Keratinocyte (primary cell): ENCODE measurements around the gene SH3PXD2B. TPM values are rescaled to one million over a fixed set of nuclear protein-coding genes. Genes with fewer than 3 reads are reported as not detected.

Source experiments
- DNase-seq: peaks from one replicate; pipeline ENCODE4 v3.0.0-alpha.2; 2011; ENCODE audit warnings: low read depth, missing footprints, low spot score
- FAIRE-seq: peaks from 2 replicates; lab custom pipeline; 2011; peaks lifted over from hg19 to GRCh38; lab: Jason Lieb, UNC
- H2AFZ ChIP-seq: 2 replicates; pipeline ENCODE4 v1.6.0; 2012; ENCODE audit warnings: low read length, control low read depth, inconsistent platforms; ENCODE audit not compliant: control insufficient read depth
- H3K27ac ChIP-seq: 2 replicates; pipeline ENCODE4 v1.5.1; 2011; ENCODE audit warnings: low read length; ENCODE audit not compliant: control insufficient read depth, insufficient read depth
- H3K27me3 ChIP-seq: 3 replicates; pipeline ENCODE4 v1.6.0; 2011; ENCODE audit warnings: low read length; ENCODE audit not compliant: control insufficient read depth, insufficient read depth; ENCODE audit errors: extremely low read depth
- H3K36me3 ChIP-seq, 2 experiments: 2 replicates in 1 of 2; 3 replicates in 1 of 2; pipeline ENCODE4 v1.5.1; 2011; ENCODE audit warnings: low read length in 2 of 2, mild to moderate bottlenecking in 1 of 2; ENCODE audit not compliant: control insufficient read depth in 2 of 2, insufficient read depth in 2 of 2; ENCODE audit errors: extremely low read depth in 1 of 2
- H3K4me1 ChIP-seq: 3 replicates; pipeline ENCODE4 v1.5.1; 2011; ENCODE audit warnings: low read length; ENCODE audit not compliant: control insufficient read depth, insufficient read depth; ENCODE audit errors: extremely low read depth
- H3K4me2 ChIP-seq: 3 replicates; pipeline ENCODE4 v1.6.0; 2011; ENCODE audit warnings: low read depth, low read length; ENCODE audit not compliant: control insufficient read depth, insufficient read depth; ENCODE audit errors: extremely low read depth
- H3K4me3 ChIP-seq, 3 experiments: fragments of 200-600 bp in 1 of 3; sonication (generic) in 1 of 3; 2 replicates in 2 of 3; 3 replicates in 1 of 3; pipeline ENCODE4 v1.5.1; 2011 to 2016; ENCODE audit warnings: low read length in 3 of 3, mild to moderate bottlenecking in 3 of 3, control low read depth in 2 of 3, inconsistent platforms in 1 of 3, low read depth in 1 of 3, mixed read lengths in 1 of 3, mixed run types in 1 of 3, moderate library complexity in 1 of 3; ENCODE audit not compliant: control insufficient read depth in 2 of 3, insufficient read depth in 2 of 3; ENCODE audit errors: extremely low read depth in 1 of 3
- H3K79me2 ChIP-seq: 2 replicates; pipeline ENCODE4 v1.6.0; 2012; ENCODE audit warnings: low read length; ENCODE audit not compliant: control insufficient read depth, insufficient read depth
- H3K9ac ChIP-seq: 3 replicates; pipeline ENCODE4 v1.6.0; 2011; ENCODE audit warnings: low read length; ENCODE audit not compliant: control insufficient read depth, insufficient read depth; ENCODE audit errors: extremely low read depth
- H3K9me1 ChIP-seq: 3 replicates; pipeline ENCODE4 v1.6.0; 2011; ENCODE audit warnings: low read length; ENCODE audit not compliant: control insufficient read depth, insufficient read depth; ENCODE audit errors: extremely low read depth
- H3K9me3 ChIP-seq: 2 replicates; pipeline ENCODE4 v1.5.1; 2012; ENCODE audit warnings: low read depth, low read length; ENCODE audit not compliant: control insufficient read depth
- H4K20me1 ChIP-seq: 3 replicates; pipeline ENCODE4 v1.6.0; 2011; ENCODE audit warnings: low read length; ENCODE audit not compliant: control insufficient read depth, insufficient read depth; ENCODE audit errors: extremely low read depth
- EZH2 ChIP-seq: IDR thresholded peaks from one replicate; pipeline ENCODE4 v1.6.1; 2012; ENCODE audit warnings: inconsistent platforms, mild to moderate bottlenecking, low read length, moderate library complexity
- dilution Hi-C: fragments of 300-500 bp; cut with MboI; formaldehyde crosslinking; loops from one replicate; pipeline ENCODE4 v1.7.0; 2020; ENCODE audit warnings: low sequenced_read_pairs; ENCODE audit not compliant: extremely low pct_ligation_motif_present
- polyA plus RNA-seq, 5 experiments: library from polyadenylated mRNA; depleted of rRNA in 3 of 5; stranded (reverse) in 3 of 5; stranded (forward) in 1 of 5; unstranded in 1 of 5; fragments of >200 nt; gene quantifications; 1 replicate in 1 of 5; 2 replicates in 3 of 5; 3 replicates in 1 of 5; pipeline versions ENCODE4 v1.2.1 to v1.2.3, GENCODE V29; 2011 to 2012; ENCODE audit warnings: missing spikeins in 2 of 5, low read depth in 1 of 5, low replicate concordance in 1 of 5
- TF ChIP-seq, protein P1 (sequence below), 3 experiments: IDR thresholded peaks in 1 of 3; conservative IDR thresholded peaks in 1 of 3; optimal IDR thresholded peaks in 1 of 3; 2 replicates in 2 of 3; 3 replicates in 1 of 3; pipeline versions ENCODE3 to v1.5.1; 2011; ENCODE audit warnings: low read length in 3 of 3, mild to moderate bottlenecking in 3 of 3, moderate library complexity in 2 of 3, control low read depth in 1 of 3, inconsistent platforms in 1 of 3; ENCODE audit not compliant: insufficient read depth in 2 of 3; ENCODE audit errors: extremely low read depth in 1 of 3

The SH3PXD2B gene
- polyA plus RNA-seq, 1 donor (not counting 4 experiments of a cell fraction or from before 2014, with no cell fraction given) = 17.3 TPM

GRCh38 chr5:172438319-172438668 is 16.0 kb downstream of the SH3PXD2B start:
- no peak overlapping the region for H2AFZ ChIP-seq
- H3K4me1 ChIP-seq = peaks cover 10% of the 10 kb centered on the region

DNA sequence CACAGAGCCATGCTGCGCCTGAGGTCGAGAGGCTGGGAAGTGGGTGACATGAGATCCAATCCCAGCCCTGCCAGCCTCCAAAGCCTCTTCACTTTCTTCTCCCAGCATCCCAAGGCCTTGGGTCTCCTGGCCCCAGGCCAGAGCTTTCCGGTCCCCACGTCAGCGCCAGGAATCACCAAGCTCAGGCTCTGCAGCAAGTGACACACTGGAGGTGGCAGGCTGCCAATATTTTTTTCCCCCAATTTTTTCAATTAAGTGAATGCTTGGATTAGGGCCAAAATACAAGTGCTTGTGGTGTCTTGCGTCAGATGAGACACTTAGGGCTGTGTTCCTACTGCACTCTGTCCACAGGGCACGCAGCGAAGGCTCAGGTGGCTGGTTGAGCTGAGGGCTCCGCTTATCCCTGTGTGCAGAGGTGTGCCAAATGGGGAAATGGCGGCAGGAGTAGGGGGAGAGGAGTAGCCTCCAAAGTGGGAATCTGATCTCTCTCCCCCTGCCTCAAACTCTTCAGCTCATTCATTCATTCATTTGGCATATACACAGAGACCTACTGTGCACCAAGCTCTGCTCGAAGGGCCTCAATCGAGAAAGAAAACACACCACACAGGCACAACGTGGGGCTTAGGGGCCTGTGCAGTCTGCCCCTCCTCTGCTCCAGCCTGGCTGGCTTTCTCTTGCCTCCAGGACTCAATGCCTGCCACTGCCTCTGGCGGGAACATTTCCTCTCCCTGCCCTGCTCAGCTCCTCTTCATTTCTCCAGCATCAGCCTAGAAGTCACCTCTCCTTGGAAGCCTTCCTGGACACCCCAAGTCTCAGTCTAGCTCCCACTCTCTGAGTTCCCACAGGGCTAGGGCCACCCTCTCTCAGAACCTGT is 16.6 kb downstream of the SH3PXD2B start:
- no peak overlapping the region for H2AFZ ChIP-seq
- FAIRE-seq (no peak), DNase-seq (no peak)
- H3K4me1 ChIP-seq = peaks cover 7% of the 10 kb centered on the region
- H3K4me2 ChIP-seq = no peak overlapping the region
- H3K27me3 ChIP-seq = no peaks in the 10 kb centered on the region
- H3K36me3 ChIP-seq = peaks cover 0 to 7% of the 10 kb centered on the region in 2 experiments
- H3K9me1 ChIP-seq = no peaks in the 10 kb centered on the region
- H3K27ac ChIP-seq = no peak overlapping the region
- peaks cover 19% of the 10 kb centered on the region for H4K20me1 ChIP-seq
- H3K79me2 ChIP-seq = peaks cover 17% of the 10 kb centered on the region
- H3K9me3 ChIP-seq = no peaks in the 10 kb centered on the region
- TF ChIP-seq EZH2 = no peak
- TF ChIP-seq, protein P1, sequence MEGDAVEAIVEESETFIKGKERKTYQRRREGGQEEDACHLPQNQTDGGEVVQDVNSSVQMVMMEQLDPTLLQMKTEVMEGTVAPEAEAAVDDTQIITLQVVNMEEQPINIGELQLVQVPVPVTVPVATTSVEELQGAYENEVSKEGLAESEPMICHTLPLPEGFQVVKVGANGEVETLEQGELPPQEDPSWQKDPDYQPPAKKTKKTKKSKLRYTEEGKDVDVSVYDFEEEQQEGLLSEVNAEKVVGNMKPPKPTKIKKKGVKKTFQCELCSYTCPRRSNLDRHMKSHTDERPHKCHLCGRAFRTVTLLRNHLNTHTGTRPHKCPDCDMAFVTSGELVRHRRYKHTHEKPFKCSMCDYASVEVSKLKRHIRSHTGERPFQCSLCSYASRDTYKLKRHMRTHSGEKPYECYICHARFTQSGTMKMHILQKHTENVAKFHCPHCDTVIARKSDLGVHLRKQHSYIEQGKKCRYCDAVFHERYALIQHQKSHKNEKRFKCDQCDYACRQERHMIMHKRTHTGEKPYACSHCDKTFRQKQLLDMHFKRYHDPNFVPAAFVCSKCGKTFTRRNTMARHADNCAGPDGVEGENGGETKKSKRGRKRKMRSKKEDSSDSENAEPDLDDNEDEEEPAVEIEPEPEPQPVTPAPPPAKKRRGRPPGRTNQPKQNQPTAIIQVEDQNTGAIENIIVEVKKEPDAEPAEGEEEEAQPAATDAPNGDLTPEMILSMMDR (optimal IDR thresholded peaks at IDR 0.05 in 1 of 3, IDR thresholded peaks at IDR 0.05 in 1 of 3, conservative IDR thresholded peaks at IDR 0.05 in 1 of 3; ENCODE audit: extremely low read depth in 1 of 3, insufficient read depth in 2 of 3, low read length in 3 of 3) = no peak
- H3K4me3 ChIP-seq = no peak overlapping the region
- dilution Hi-C loops = no loop called here
- H3K9ac ChIP-seq = no peak overlapping the region

More at GRCh38 chr5:172438319-172438668, 16.0 kb downstream of the SH3PXD2B start:
- Histone ChIP-seq H3K4me2 (no peak overlapping the region), H3K9me1 (no peaks in the 10 kb centered on the region), H3K27ac (no peak overlapping the region), H3K9ac (no peak overlapping the region), H3K4me3 (no peak overlapping the region), H3K27me3 (no peaks in the 10 kb centered on the region), H3K36me3 (peaks cover 0 to 7% of the 10 kb centered on the region in 2 experiments), H4K20me1 (peaks cover 22% of the 10 kb centered on the region), H3K79me2 (peaks cover 20% of the 10 kb centered on the region), H3K9me3 (no peaks in the 10 kb centered on the region)
- TF ChIP-seq, protein P1 (optimal IDR thresholded peaks at IDR 0.05 in 1 of 3, IDR thresholded peaks at IDR 0.05 in 1 of 3, conservative IDR thresholded peaks at IDR 0.05 in 1 of 3; ENCODE audit: extremely low read depth in 1 of 3, insufficient read depth in 2 of 3, low read length in 3 of 3) = no peak
- no peak for TF ChIP-seq EZH2
- dilution Hi-C loops = no loop called here
- no peak for FAIRE-seq
- DNase-seq = no peak
